IMR-90 (cell line): ENCODE measurements around the gene FAM124B. TPM values are rescaled to one million over a fixed set of nuclear protein-coding genes. Genes with fewer than 3 reads are reported as not detected.

ENCODE experiments used
- ATAC-seq: fragments of 200-7000 bp; cut with Tn5 transposase; 2 replicates; pipeline ENCODE4 v1.9.1; 2020; ENCODE audit warnings: low read depth, mild to moderate bottlenecking, moderate library complexity
- BruUV-seq: library from RNA; stranded (reverse); fragments of 400-500 nt; replicated peaks from 2 replicates; lab custom pipeline; 2021; lab: Mats Ljungman, UMichigan
- CTCF ChIA-PET: fragments of 300-600 bp; formaldehyde crosslinking; extraction: SDS; loops from one replicate; lab custom pipeline; 2021; ENCODE audit warnings: antibody characterized with exemption; lab: Yijun Ruan, JAX
- POLR2A ChIA-PET: fragments of 300-600 bp; sonication (Branson Sonifier 250); formaldehyde crosslinking; loops from one replicate; lab custom pipeline; 2022; ENCODE audit warnings: antibody characterized with exemption; ENCODE audit not compliant: unreplicated experiment; lab: Charles Lee
- DNase-seq: peaks from one replicate; pipeline ENCODE4 v3.0.0; 2013
- H2AFZ ChIP-seq: replicated peaks from 2 replicates; pipeline ENCODE3; 2013; ENCODE audit warnings: low read length, mild to moderate bottlenecking; ENCODE audit not compliant: poor library complexity
- H2AK5ac ChIP-seq: 2 replicates; pipeline ENCODE4 v1.6.1; 2013; ENCODE audit warnings: low read depth, low read length, inconsistent platforms
- H2AK9ac ChIP-seq: replicated peaks from 2 replicates; pipeline ENCODE3; 2013; ENCODE audit warnings: mild to moderate bottlenecking, low read depth, low read length, moderate library complexity; ENCODE audit not compliant: poor library complexity
- H2BK120ac ChIP-seq: 2 replicates; pipeline ENCODE4 v1.6.1; 2013; ENCODE audit warnings: low read depth, low read length, inconsistent platforms
- H2BK15ac ChIP-seq: 3 replicates; pipeline ENCODE4 v1.6.1; 2013; ENCODE audit warnings: low read depth, low read length, inconsistent platforms
- H2BK20ac ChIP-seq: 2 replicates; pipeline ENCODE4 v1.6.1; 2013; ENCODE audit warnings: low read depth, mild to moderate bottlenecking, inconsistent platforms, low read length, moderate library complexity
- H2BK5ac ChIP-seq: 2 replicates; pipeline ENCODE4 v1.6.1; 2013; ENCODE audit warnings: mild to moderate bottlenecking, low read depth, low read length, inconsistent platforms; ENCODE audit not compliant: poor library complexity, severe bottlenecking
- H3K14ac ChIP-seq: replicated peaks from 2 replicates; pipeline ENCODE4 v1.6.1; 2013; ENCODE audit warnings: low read depth, low read length, inconsistent platforms
- H3K18ac ChIP-seq: 2 replicates; pipeline ENCODE4 v1.6.1; 2013; ENCODE audit warnings: low read depth, low read length, control low read depth
- H3K23ac ChIP-seq: 2 replicates; pipeline ENCODE4 v1.6.1; 2013; ENCODE audit warnings: low read depth, low read length, inconsistent platforms
- H3K27ac ChIP-seq: 2 replicates; pipeline ENCODE4 v1.5.1; 2013; ENCODE audit warnings: mild to moderate bottlenecking, control low read depth, low read length; ENCODE audit not compliant: insufficient read depth
- H3K27me3 ChIP-seq: 2 replicates; pipeline ENCODE4 v1.6.1; 2013; ENCODE audit warnings: low read length; ENCODE audit not compliant: control insufficient read depth, insufficient read depth
- H3K36me3 ChIP-seq: 2 replicates; pipeline ENCODE4 v1.6.1; 2013; ENCODE audit warnings: low read length, mixed read lengths; ENCODE audit not compliant: control insufficient read depth, insufficient read depth
- H3K4ac ChIP-seq: 2 replicates; pipeline ENCODE4 v1.6.1; 2013; ENCODE audit warnings: low read depth, low read length, inconsistent platforms
- H3K4me1 ChIP-seq: 2 replicates; pipeline ENCODE4 v1.6.1; 2013; ENCODE audit warnings: low read length, mixed read lengths; ENCODE audit not compliant: control insufficient read depth, insufficient read depth
- H3K4me2 ChIP-seq: 2 replicates; pipeline ENCODE4 v1.6.1; 2013; ENCODE audit warnings: low read depth, mild to moderate bottlenecking, control low read depth, low read length, moderate library complexity
- H3K4me3 ChIP-seq: 2 replicates; pipeline ENCODE4 v1.5.1; 2013; ENCODE audit warnings: low read depth, mild to moderate bottlenecking, control low read depth, low read length, moderate library complexity; ENCODE audit not compliant: insufficient read depth
- H3K56ac ChIP-seq: 2 replicates; pipeline ENCODE4 v1.6.1; 2013; ENCODE audit warnings: low read length, inconsistent platforms; ENCODE audit not compliant: insufficient read depth; ENCODE audit errors: extremely low read depth
- H3K79me1 ChIP-seq, 2 experiments: 2 replicates each; pipeline ENCODE4 v1.6.1; 2013; ENCODE audit warnings: low read length in 2 of 2, inconsistent platforms in 1 of 2, low read depth in 1 of 2
- H3K9ac ChIP-seq: 2 replicates; pipeline ENCODE4 v1.6.1; 2013; ENCODE audit warnings: low read depth, low read length, control low read depth
- H3K9me1 ChIP-seq: 2 replicates; pipeline ENCODE4 v1.6.1; 2013; ENCODE audit warnings: low read length, inconsistent platforms; ENCODE audit not compliant: insufficient read depth
- H3K9me3 ChIP-seq: 2 replicates; pipeline ENCODE4 v1.6.1; 2013; ENCODE audit warnings: low read length; ENCODE audit not compliant: control insufficient read depth, insufficient read depth
- H4K20me1 ChIP-seq: 2 replicates; pipeline ENCODE4 v1.6.1; 2013; ENCODE audit warnings: low read length, inconsistent platforms; ENCODE audit not compliant: insufficient read depth
- H4K5ac ChIP-seq: 2 replicates; pipeline ENCODE4 v1.6.1; 2013; ENCODE audit warnings: mild to moderate bottlenecking, low read depth, low read length, control low read depth
- H4K8ac ChIP-seq, 2 experiments: 2 replicates each; pipeline ENCODE4 v1.6.1; 2013; ENCODE audit warnings: low read depth in 2 of 2, low read length in 2 of 2, control low read depth in 1 of 2, inconsistent platforms in 1 of 2
- H4K91ac ChIP-seq: 2 replicates; pipeline ENCODE4 v1.6.1; 2013; ENCODE audit warnings: low read depth, low read length, inconsistent platforms; ENCODE audit not compliant: insufficient read depth
- FOS ChIP-seq: fragments of 150-350 bp; IDR thresholded peaks from 2 replicates; pipeline ENCODE4 v1.6.1; 2016; ENCODE audit warnings: low read depth, low read length
- POLR2A ChIP-seq: IDR thresholded peaks from 2 replicates; pipeline ENCODE4 v1.6.1; 2012; ENCODE audit warnings: mild to moderate bottlenecking, low read depth, low read length
- WGBS, 2 experiments: methylation state at CpG; one replicate each; pipeline versions ENCODE4 v1.1.5 to v1.1.7; 2013; ENCODE audit warnings: missing lambda C conversion rate in 2 of 2; ENCODE audit not compliant: insufficient read length in 1 of 2; ENCODE audit errors: extremely low coverage in 2 of 2; 5-methylcytosine and 5-hydroxymethylcytosine counted together
- dilution Hi-C: fragments of 300-500 bp; cut with HindIII; formaldehyde crosslinking; loops from one replicate; pipeline ENCODE4 v1.14.3; 2018; ENCODE audit warnings: low sequenced_read_pairs; ENCODE audit not compliant: unreplicated experiment
- in situ Hi-C: fragments of 300-500 bp; cut with MboI; formaldehyde crosslinking; loops from 3 replicates; pipeline ENCODE4 v1.14.3; 2019; ENCODE audit warnings: low sequenced_read_pairs, inconsistent platforms, mixed read lengths
- intact Hi-C: fragments of 100-400 bp; cut with micrococcal nuclease; formaldehyde crosslinking; loops from 2 replicates; pipeline ENCODE4 v1.10.0; 2022
- polyA plus RNA-seq, 3 experiments: library from polyadenylated mRNA; depleted of rRNA; stranded (reverse); fragments of >200 nt; gene quantifications; 2 replicates each; pipeline ENCODE4 v1.2.3, GENCODE V29; 2012; ENCODE audit warnings: low replicate concordance in 1 of 3
- total RNA-seq: library from RNA; depleted of rRNA; stranded (reverse); fragments of >200 nt; gene quantifications from 2 replicates; pipeline ENCODE4 v1.2.3, GENCODE V29; 2012

Gene FAM124B
- total and polyA plus RNA-seq, 2 of the 4 experiments (the other 2 are of a cell fraction): not detected

GRCh38 chr2:224334726-224335125 is 67.2 kb downstream of the FAM124B start:
- in situ Hi-C loops: no loop called here

More at GRCh38 chr2:224334726-224335125, 67.2 kb downstream of the FAM124B start:
- no peak overlapping the region for H4K91ac ChIP-seq
- no peak overlapping the region for H2AK5ac ChIP-seq
- H2BK15ac ChIP-seq: no peak overlapping the region
- no peak for ATAC-seq
- H3K9me1 ChIP-seq: no peaks in the 10 kb centered on the region
- H3K9ac ChIP-seq: no peak overlapping the region
- no peak overlapping the region for H3K56ac ChIP-seq
- H2AK9ac ChIP-seq: no peak overlapping the region
- H4K8ac ChIP-seq: no peak overlapping the region
- no peak for DNase-seq
- H4K20me1 ChIP-seq: no peaks in the 10 kb centered on the region
- H4K5ac ChIP-seq: no peak overlapping the region
- no CpG with 5 or more reads among the region's 2 CpGs for WGBS, 2 experiments
- H3K4me2 ChIP-seq: no peak overlapping the region
- no peaks in the 10 kb centered on the region for H3K9me3 ChIP-seq
- no peaks in the 10 kb centered on the region for H3K36me3 ChIP-seq
- BruUV-seq: no TSS peak
- H2AFZ ChIP-seq: no peak overlapping the region
- POLR2A ChIA-PET: no interaction called here
- dilution Hi-C loops (no loop called here), intact Hi-C loops (no loop called here)
- H2BK120ac ChIP-seq: no peak overlapping the region
- H3K27ac ChIP-seq: no peak overlapping the region
- no peak overlapping the region for H3K23ac ChIP-seq
- no peak overlapping the region for H3K18ac ChIP-seq
- H3K4ac ChIP-seq: no peak overlapping the region
- H3K14ac ChIP-seq: no peak overlapping the region
- CTCF ChIA-PET: no interaction called here
- H3K4me3 ChIP-seq: no peak overlapping the region
- H3K4me1 ChIP-seq: no peaks in the 10 kb centered on the region
- TF ChIP-seq POLR2A (no peak), FOS (no peak)
- no peak overlapping the region for H2BK5ac ChIP-seq
- no peaks in the 10 kb centered on the region for H3K79me1 ChIP-seq
- peaks cover 5% of the 10 kb centered on the region for H3K27me3 ChIP-seq
- no peak overlapping the region for H2BK20ac ChIP-seq
